H1 (cell line): Measurements from ENCODE around the gene POLA1.

Source experiments
- BACH1 ChIP-seq: IDR thresholded peaks from 2 replicates; pipeline ENCODE4 v1.6.1; 2012; ENCODE audit warnings: low read length, improper control_type of control experiment
- CREB1 ChIP-seq: IDR thresholded peaks from 2 replicates; pipeline ENCODE4 v1.6.1; 2012; ENCODE audit warnings: inconsistent platforms
- EZH2 ChIP-seq: fragments of 200-600 bp; sonication (generic); IDR thresholded peaks from 2 replicates; pipeline ENCODE4 v1.7.1; 2012; ENCODE audit warnings: low read depth, mild to moderate bottlenecking, moderate library complexity, low read length, inconsistent platforms; ENCODE audit not compliant: severe bottlenecking
- FOSL1 ChIP-seq: IDR thresholded peaks from 2 replicates; pipeline ENCODE4 v1.6.1; 2011; ENCODE audit warnings: mild to moderate bottlenecking, low read depth, low read length, moderate library complexity; ENCODE audit not compliant: insufficient read depth
- HDAC6 ChIP-seq: IDR thresholded peaks from one replicate; pipeline ENCODE4 v1.7.1; 2012; ENCODE audit warnings: low read depth, mild to moderate bottlenecking, inconsistent platforms, low read length, moderate library complexity
- PHF8 ChIP-seq: fragments of 200-600 bp; sonication (generic); conservative IDR thresholded peaks from 2 replicates; pipeline ENCODE4 v1.7.1; 2012; ENCODE audit warnings: low read depth, mild to moderate bottlenecking, inconsistent platforms, low read length, moderate library complexity
- POLR2AphosphoS5 ChIP-seq: IDR thresholded peaks from 2 replicates; pipeline ENCODE4 v1.6.1; 2011; ENCODE audit warnings: low read depth, low read length
- RAD21 ChIP-seq, 2 experiments: IDR thresholded peaks in 1 of 2; conservative IDR thresholded peaks in 1 of 2; 2 replicates each; pipeline ENCODE4 v1.6.1; 2011; ENCODE audit warnings: low read depth in 2 of 2, low read length in 2 of 2, improper control_type of control experiment in 1 of 2, inconsistent platforms in 1 of 2, mild to moderate bottlenecking in 1 of 2, moderate library complexity in 1 of 2
- RNF2 ChIP-seq: fragments of 200-900, 300-1000 bp; sonication (generic); IDR thresholded peaks from 2 replicates; pipeline ENCODE4 v1.7.1; 2016; ENCODE audit warnings: borderline replicate concordance, low read depth, mild to moderate bottlenecking, antibody characterized with exemption, low read length; ENCODE audit not compliant: poor library complexity, severe bottlenecking; ENCODE audit errors: missing control alignments
- SIN3A ChIP-seq, 2 experiments: IDR thresholded peaks in 1 of 2; conservative IDR thresholded peaks in 1 of 2; 2 replicates each; pipeline ENCODE4 v1.6.1; 2011 to 2012; ENCODE audit warnings: low read length in 2 of 2, improper control_type of control experiment in 1 of 2, low read depth in 1 of 2, mild to moderate bottlenecking in 1 of 2
- SP1 ChIP-seq: IDR thresholded peaks from 2 replicates; pipeline ENCODE4 v1.6.1; 2011; ENCODE audit warnings: low read depth, low read length
- TCF12 ChIP-seq: IDR thresholded peaks from 2 replicates; pipeline ENCODE4 v1.6.1; 2011; ENCODE audit warnings: low read depth, mild to moderate bottlenecking, low read length
- ZNF274 ChIP-seq: IDR thresholded peaks from 2 replicates; pipeline ENCODE4 v1.7.0; 2012; ENCODE audit warnings: low read length, borderline replicate concordance; ENCODE audit errors: extremely low read depth
- TF ChIP-seq, protein P1 (sequence below), 3 experiments: IDR thresholded peaks; 1 replicate in 2 of 3; 2 replicates in 1 of 3; pipeline versions ENCODE4 v1.5.1 to v1.6.1; 2011; ENCODE audit warnings: low read length in 3 of 3, mild to moderate bottlenecking in 3 of 3, inconsistent platforms in 2 of 3, low read depth in 1 of 3, moderate library complexity in 1 of 3; ENCODE audit not compliant: insufficient read depth in 1 of 3; ENCODE audit errors: control extremely low read depth in 1 of 3

DNA sequence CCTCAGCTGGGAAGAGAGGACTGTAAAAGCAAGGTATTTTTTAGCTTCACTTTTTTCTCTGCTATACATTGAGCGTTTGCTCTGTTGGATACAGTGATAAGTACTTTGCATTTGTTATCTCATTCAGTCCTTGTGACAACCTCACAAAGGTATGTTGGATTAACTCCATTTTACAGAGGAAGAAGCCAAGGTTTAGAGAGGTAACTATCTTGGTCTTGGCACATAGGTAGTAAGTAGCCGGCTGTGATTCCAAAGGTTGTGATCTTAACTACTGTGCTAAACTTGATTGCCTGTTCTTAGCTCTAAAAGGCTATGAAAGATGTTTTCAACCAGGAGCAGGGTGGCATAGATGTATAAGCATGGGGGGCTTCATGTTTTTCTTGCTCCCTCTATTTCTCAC, 134.4 kb downstream of the POLA1 start:
- no peak for TF ChIP-seq FOSL1
- TF ChIP-seq EZH2 = no peak
- TF ChIP-seq, protein P1, sequence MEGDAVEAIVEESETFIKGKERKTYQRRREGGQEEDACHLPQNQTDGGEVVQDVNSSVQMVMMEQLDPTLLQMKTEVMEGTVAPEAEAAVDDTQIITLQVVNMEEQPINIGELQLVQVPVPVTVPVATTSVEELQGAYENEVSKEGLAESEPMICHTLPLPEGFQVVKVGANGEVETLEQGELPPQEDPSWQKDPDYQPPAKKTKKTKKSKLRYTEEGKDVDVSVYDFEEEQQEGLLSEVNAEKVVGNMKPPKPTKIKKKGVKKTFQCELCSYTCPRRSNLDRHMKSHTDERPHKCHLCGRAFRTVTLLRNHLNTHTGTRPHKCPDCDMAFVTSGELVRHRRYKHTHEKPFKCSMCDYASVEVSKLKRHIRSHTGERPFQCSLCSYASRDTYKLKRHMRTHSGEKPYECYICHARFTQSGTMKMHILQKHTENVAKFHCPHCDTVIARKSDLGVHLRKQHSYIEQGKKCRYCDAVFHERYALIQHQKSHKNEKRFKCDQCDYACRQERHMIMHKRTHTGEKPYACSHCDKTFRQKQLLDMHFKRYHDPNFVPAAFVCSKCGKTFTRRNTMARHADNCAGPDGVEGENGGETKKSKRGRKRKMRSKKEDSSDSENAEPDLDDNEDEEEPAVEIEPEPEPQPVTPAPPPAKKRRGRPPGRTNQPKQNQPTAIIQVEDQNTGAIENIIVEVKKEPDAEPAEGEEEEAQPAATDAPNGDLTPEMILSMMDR (IDR thresholded peaks at IDR 0.05; ENCODE audit: control extremely low read depth in 1 of 3, insufficient read depth in 1 of 3, low read depth in 1 of 3, low read length in 3 of 3) = no peak
- TF ChIP-seq TCF12 = no peak
- no peak for TF ChIP-seq SIN3A (conservative IDR thresholded peaks at IDR 0.05 in 1 of 2, IDR thresholded peaks at IDR 0.05 in 1 of 2; ENCODE audit: low read depth in 1 of 2, low read length in 2 of 2)
- TF ChIP-seq HDAC6 = no peak
- TF ChIP-seq PHF8 = no peak
- TF ChIP-seq RAD21 (IDR thresholded peaks at IDR 0.05 in 1 of 2, conservative IDR thresholded peaks at IDR 0.05 in 1 of 2; ENCODE audit: low read depth in 2 of 2, low read length in 2 of 2) = no peak
- no peak for TF ChIP-seq POLR2AphosphoS5
- TF ChIP-seq ZNF274 = no peak
- TF ChIP-seq SP1 = no peak
- TF ChIP-seq RNF2 = no peak
- TF ChIP-seq CREB1 = no peak
- no peak for TF ChIP-seq BACH1
